Measurements from ENCODE around the gene KCTD12. TPM values are rescaled to one million over a fixed set of nuclear protein-coding genes. Genes with fewer than 3 reads are reported as not detected.

Gene KCTD12
- total and polyA plus RNA-seq, 2 donors (not counting 3 experiments of a cell fraction or from before 2014, with no cell fraction given) = 95.9 to 116 TPM

- CTCF ChIA-PET = no interaction called here
- intact Hi-C loops (cut with micrococcal nuclease) = no loop called here
- Histone ChIP-seq H4K20me1 (replicated peaks; ENCODE audit: control insufficient read depth, extremely low read depth, insufficient read depth, low read length) (no peaks in the 10 kb centered on the region), H3K27me3 (ENCODE audit: control insufficient read depth in 2 of 2, insufficient read depth in 2 of 2, low read length in 2 of 2) (peaks cover 2 to 3% of the 10 kb centered on the region in 2 experiments), H3K9me1 (replicated peaks; ENCODE audit: control insufficient read depth, extremely low read depth, insufficient read depth, low read length) (no peaks in the 10 kb centered on the region), H3K4me3 (replicated peaks in 1 of 3; ENCODE audit: insufficient read depth in 1 of 3, low read depth in 1 of 3, low read length in 3 of 3) (no peak overlapping the region), H3K4me1 (ENCODE audit: control insufficient read depth, extremely low read depth, insufficient read depth, low read length) (no peaks in the 10 kb centered on the region), H3K36me3 (ENCODE audit: control insufficient read depth in 2 of 2, extremely low read depth in 1 of 2, insufficient read depth in 2 of 2, low read length in 2 of 2) (no peaks in the 10 kb centered on the region), H3K9me3 (replicated peaks; ENCODE audit: control insufficient read depth, insufficient read depth, low read length) (no peaks in the 10 kb centered on the region), H2AFZ (ENCODE audit: low read depth, low read length) (no peak overlapping the region), H3K79me2 (ENCODE audit: control insufficient read depth, insufficient read depth, low read length) (no peaks in the 10 kb centered on the region), H3K9ac (replicated peaks; ENCODE audit: extremely low read depth, insufficient read depth, low read length) (no peak overlapping the region), H3K4me2 (ENCODE audit: insufficient read depth, low read length) (no peak overlapping the region), H3K27ac (ENCODE audit: insufficient read depth, low read depth, low read length) (no peak overlapping the region)
- FAIRE-seq (no peak), DNase-seq (ENCODE audit: low read depth, low spot score) (no peak)
- dilution Hi-C loops (cut with MboI; ENCODE audit: extremely low pct_ligation_motif_present, low sequenced_read_pairs) = no loop called here
- BruUV-seq (replicated peaks) = no TSS peak
- POLR2A ChIA-PET = no interaction called here
- TF ChIP-seq POLR2AphosphoS5 (IDR thresholded peaks at IDR 0.05; ENCODE audit: insufficient read depth, low read depth, low read length) (no peak), CTCF (IDR thresholded peaks at IDR 0.05; ENCODE audit: extremely low read depth in 1 of 2, insufficient read depth in 1 of 2, low read depth in 1 of 2, low read length in 2 of 2) (no peak), GATA2 (IDR thresholded peaks at IDR 0.05; ENCODE audit: insufficient read depth, insufficient read length, low read depth, low read length) (no peak), EZH2 (IDR thresholded peaks at IDR 0.05; ENCODE audit: borderline replicate concordance, low read depth, low read length, severe bottlenecking) (no peak), JUN (IDR thresholded peaks at IDR 0.05; ENCODE audit: borderline replicate concordance, insufficient read depth, insufficient read length, low read depth) (no peak), MYC (IDR thresholded peaks at IDR 0.05; ENCODE audit: low read depth, low read length) (no peak), MAX (IDR thresholded peaks at IDR 0.05; ENCODE audit: insufficient read depth, insufficient read length) (no peak), FOS (IDR thresholded peaks at IDR 0.05; ENCODE audit: borderline replicate concordance, insufficient read depth, low read length) (no peak), POLR2A (IDR thresholded peaks at IDR 0.05; ENCODE audit: low read depth, low read length) (no peak)
Measured at GRCh38 chr13:76929851-76930374, 43.7 kb upstream of the KCTD12 start.

Data from endothelial cell of umbilical vein (primary cell).